Cardiac fibroblast (primary cell): ENCODE results near the gene GOLT1A.
"Not testable (repeated sequence)": the region's sequence is repeated elsewhere in the genome, so short reads cannot be mapped to it uniquely, and the experiment has no call there.

Experiments used
- DNase-seq, 2 donors: peaks; one replicate each; pipeline versions ENCODE4 v3.0.0 to v3.0.0-alpha.2; 2010; ENCODE audit warnings: low read depth in 2 of 2
- H3K4me3 ChIP-seq, 2 donors: replicated peaks in 1 of 2; 1 replicate in 1 of 2; 2 replicates in 1 of 2; pipeline ENCODE4 v1.5.1; 2011; ENCODE audit warnings: low read depth in 2 of 2, low read length in 2 of 2, mild to moderate bottlenecking in 2 of 2, moderate library complexity in 1 of 2
- TF ChIP-seq, protein P1 (sequence below): IDR thresholded peaks from one replicate; pipeline ENCODE4 v1.5.1; 2011; ENCODE audit warnings: low read depth, mild to moderate bottlenecking, low read length, inconsistent platforms

Gene GOLT1A

DNA sequence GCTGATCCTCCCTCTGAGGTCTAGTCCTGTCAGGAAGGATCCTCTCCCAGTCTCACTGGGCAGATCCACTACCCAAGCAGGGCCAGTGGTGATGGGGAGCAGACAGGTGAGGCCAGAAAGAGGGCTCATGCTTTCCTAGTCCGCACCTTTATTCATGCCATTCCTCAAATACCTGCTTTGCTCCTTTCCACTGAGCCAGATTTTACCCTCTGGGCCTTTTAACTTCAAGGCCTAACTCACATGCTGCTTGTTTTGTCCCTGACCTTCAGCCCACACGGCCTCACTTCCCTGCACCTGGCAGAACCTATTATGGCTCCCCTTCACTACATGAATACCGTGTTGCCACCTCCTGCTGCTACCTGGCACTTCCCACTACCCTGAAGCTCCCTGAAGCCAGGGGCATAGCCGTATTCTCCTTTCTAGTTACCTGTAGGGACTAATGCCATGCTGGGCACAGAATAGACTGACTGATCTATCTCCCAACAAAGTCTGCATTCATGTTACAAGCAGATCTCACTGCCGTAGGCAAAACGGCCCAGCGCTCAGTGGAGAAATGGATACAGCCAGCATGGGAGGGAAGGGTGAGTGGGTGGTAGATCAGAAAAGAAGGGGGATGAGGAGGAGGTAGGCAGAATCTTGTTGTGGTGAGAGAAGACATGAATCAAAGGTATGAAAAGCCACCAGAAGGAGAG, 36.1 kb upstream of the GOLT1A start:
- no peak for DNase-seq
- TF ChIP-seq, protein P1, sequence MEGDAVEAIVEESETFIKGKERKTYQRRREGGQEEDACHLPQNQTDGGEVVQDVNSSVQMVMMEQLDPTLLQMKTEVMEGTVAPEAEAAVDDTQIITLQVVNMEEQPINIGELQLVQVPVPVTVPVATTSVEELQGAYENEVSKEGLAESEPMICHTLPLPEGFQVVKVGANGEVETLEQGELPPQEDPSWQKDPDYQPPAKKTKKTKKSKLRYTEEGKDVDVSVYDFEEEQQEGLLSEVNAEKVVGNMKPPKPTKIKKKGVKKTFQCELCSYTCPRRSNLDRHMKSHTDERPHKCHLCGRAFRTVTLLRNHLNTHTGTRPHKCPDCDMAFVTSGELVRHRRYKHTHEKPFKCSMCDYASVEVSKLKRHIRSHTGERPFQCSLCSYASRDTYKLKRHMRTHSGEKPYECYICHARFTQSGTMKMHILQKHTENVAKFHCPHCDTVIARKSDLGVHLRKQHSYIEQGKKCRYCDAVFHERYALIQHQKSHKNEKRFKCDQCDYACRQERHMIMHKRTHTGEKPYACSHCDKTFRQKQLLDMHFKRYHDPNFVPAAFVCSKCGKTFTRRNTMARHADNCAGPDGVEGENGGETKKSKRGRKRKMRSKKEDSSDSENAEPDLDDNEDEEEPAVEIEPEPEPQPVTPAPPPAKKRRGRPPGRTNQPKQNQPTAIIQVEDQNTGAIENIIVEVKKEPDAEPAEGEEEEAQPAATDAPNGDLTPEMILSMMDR = no peak
- no peak overlapping the region for H3K4me3 ChIP-seq

DNA sequence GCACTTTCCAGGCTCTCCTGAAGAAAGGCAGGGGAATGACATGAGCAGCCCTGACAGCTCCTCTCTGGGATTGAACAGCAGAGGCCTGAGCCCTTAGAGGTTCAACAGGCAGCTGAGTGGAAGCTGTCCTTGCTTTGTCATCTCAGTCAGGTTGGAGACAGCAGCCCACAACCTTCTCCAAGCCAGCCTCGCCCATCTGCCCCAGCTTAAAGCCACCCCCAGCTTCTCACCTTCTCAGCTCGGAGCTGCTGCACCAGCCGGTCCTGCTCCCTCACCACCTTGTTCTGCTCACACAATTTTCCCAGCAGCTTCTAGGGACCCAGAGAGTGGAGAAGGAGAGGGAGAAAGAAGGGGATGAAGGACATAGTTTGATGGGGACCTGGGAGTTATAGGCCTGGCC, 35.2 kb upstream of the GOLT1A start:
- TF ChIP-seq, protein P1 = no peak
- DNase-seq = no peak

DNA sequence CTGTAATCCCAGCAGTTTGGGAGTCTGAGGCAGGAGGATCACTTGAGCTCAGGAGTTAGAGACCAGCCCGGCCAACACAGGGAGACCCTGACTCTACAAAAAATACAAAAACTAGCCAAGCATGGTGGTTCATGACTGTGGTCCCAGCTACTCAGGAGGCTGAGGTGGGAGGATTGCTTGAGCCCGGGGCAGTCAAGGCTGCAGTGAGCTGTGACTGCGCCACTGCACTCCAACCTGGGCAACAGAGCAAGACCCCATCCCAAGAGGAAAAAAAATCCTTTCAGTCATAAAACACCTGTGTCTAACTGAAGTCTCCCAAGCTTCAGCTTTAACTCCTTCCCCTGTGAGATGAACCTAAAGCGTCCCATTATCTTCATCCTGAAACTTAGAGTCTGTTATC, 33.1 kb upstream of the GOLT1A start:
- no peak overlapping the region for H3K4me3 ChIP-seq
- TF ChIP-seq, protein P1 = no peak
- DNase-seq = no peak

More for the DNA sequence above, 35.2 kb upstream of the GOLT1A start:
- H3K4me3 ChIP-seq = no peak overlapping the region

DNA sequence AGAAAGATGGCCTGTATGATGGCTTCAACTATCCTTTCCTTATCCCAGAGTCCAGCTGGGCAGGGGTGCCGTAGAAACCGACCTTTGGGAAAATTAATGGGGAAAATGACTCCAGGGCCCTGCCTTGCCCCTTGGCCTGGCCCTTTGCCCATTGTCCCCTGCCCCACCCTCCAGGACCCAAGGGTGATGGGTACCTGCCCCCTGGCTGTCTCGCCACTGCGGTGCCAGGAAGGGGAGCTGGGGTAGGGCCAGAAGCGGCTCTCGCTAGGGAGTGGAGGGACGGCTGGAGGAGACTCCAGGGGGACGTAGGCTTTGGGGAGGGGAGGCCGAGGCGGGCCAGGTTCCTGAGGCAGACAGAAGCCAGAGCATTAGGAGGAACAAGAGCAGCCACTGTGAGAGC, 29.1 kb upstream of the GOLT1A start:
- DNase-seq = no peak
- TF ChIP-seq, protein P1 = no peak
- no peak overlapping the region for H3K4me3 ChIP-seq

DNA sequence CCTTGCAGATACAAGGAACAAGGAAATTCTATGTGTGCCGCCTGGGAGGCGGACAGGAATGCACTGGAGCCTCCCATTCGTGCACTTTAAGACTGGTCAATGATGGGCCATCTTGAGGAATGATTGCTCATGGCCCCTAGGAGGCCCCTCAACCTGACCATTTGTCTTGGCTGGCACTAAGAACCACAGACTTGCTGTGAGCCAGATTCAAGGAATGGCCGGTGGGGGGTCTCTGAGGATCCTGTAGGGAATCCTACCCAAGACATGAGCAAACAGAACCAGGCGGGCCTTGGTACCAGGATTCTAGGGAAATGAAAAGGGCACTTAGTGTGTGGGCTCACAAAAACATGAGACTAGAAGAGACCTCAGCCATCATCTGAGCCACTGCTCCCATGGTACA, 28.1 kb upstream of the GOLT1A start:
- TF ChIP-seq, protein P1 = no peak

DNA sequence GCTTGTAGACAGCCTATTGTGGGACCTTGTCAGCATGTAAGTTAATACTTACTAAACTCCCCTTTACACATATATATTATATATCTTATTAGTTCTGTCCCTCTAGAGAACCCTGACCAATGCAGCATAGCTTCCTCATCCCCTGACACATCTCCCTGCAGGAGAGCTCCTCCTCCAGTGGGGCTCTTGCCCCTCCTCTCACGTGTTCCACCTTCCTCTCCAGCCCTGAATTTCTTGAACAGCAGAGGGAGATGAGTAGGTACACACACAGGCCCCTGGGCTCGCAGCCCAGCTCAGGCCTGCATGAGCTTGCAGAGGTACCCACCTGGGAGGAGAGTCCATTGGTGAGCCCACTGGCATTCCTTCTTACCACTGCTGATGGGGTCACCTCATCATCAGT, 27.3 kb upstream of the GOLT1A start:
- no peak for DNase-seq
- TF ChIP-seq, protein P1 = no peak
- no peak overlapping the region for H3K4me3 ChIP-seq

More for the DNA sequence above, 28.1 kb upstream of the GOLT1A start:
- no peak for DNase-seq
- no peak overlapping the region for H3K4me3 ChIP-seq

DNA sequence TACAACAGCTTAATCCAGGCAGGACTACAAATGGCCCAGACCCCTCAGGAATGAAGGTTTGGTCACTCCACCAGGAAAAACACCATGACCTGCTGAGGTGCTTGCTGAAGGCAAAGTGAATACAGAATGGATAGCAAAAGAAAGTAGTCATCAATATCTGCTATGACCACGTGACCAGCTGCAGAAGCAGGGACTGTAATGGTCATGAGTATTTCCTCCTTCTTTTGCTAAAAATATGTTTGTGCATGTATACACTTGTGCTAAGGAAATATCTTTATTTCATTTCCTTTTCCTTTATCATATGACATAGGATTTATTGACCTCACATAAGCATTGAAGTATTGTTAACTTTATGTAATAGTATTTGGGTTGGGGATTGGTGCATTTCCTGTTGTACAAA, 26.4 kb upstream of the GOLT1A start:
- TF ChIP-seq, protein P1 = no peak
- H3K4me3 ChIP-seq = no peak overlapping the region
- DNase-seq = no peak

DNA sequence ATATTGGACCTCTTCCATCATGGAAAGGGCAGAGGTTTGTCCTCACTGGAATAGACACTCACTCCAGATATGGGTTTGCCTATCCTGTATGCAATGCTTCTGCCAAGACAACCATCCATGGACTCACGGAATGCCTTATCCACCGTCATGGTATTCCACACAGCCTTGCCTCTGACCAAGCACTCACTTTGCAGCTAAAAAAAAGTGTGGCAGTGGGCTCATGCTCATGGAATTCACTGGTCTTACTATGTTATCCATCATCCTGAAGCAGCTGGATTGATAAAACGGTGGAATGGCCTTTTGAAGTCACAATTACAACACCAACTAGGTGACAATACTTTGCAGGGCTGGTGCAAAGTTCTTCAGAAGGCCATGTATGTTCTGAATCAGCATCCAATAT, 25.6 kb upstream of the GOLT1A start:
- not testable (repeated sequence) for DNase-seq, H3K4me3 ChIP-seq

DNA sequence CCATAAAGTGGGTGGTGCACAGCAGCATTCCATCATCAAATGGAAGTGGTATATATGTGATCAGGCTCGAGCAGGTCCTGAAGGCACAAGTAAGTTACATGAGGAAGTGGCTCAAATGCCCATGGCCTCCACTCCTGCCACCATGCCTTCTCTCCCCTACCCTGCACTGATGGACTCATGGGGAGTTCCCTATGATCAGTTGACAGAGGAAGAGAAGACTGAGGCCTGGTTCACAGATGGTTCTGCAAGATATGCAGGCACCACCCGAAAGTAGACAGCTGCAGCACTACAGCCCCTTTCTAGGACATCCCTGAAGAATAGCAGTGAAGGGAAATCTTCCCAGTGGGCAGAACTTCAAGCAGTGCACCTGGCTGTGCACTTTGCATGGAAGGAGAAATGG, 24.7 kb upstream of the GOLT1A start:
- DNase-seq = not testable (repeated sequence)

DNA sequence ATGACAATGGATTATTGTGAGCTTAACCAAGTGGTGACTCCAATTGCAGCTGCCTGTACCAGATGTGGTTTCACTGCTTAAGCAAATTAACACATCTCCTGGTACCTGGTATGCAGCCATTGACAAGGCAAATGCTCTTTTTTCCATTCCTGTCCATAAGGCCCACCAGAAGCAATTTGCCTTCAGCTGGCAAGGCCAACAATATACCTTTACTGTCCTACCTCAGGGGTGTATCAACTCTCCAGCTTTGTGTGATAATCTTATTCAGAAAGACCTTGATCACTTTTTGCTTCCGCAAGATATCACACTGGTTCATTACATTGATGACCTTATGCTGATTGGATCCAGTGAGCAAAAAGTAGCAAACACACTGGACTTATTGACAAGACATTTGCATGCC, 23.7 kb upstream of the GOLT1A start:
- DNase-seq, H3K4me3 ChIP-seq: not testable (repeated sequence)

More for the DNA sequence above, 24.7 kb upstream of the GOLT1A start:
- H3K4me3 ChIP-seq = not testable (repeated sequence)
